GF-D8 (cell line): Measurements from ENCODE around the gene MICB.
"Not testable (repeated sequence)": the region's sequence is repeated elsewhere in the genome, so short reads cannot be mapped to it uniquely, and the experiment has no call there.

Experiments
- DNase-seq: peaks from one replicate; lab custom pipeline; 2025; lab: John Stamatoyannopoulos, UW

Gene MICB

GRCh38 chr6:31497531-31498476, at the start of gene MICB:
MICB (plus strand) TSS chr6:31498145; CDS start chr6:31498194, 49 bp downstream.
- DNase-seq, result no peak

- DNase-seq, result no peak
Observed at GRCh38 chr6:31450751-31451150, 47.2 kb upstream of the MICB start.

GRCh38 chr6:31452859-31453258, 45.1 kb upstream of the MICB start:
- no peak for DNase-seq

GRCh38 chr6:31453259-31453658, 44.7 kb upstream of the MICB start:
- no peak for DNase-seq

GRCh38 chr6:31459864-31460263, 38.1 kb upstream of the MICB start:
- not testable (repeated sequence) for DNase-seq

- DNase-seq, result no peak
Observed at GRCh38 chr6:31460361-31461025, 37.5 kb upstream of the MICB start.

- no peak for DNase-seq
Observed at GRCh38 chr6:31462026-31462963, 35.6 kb upstream of the MICB start.

- no peak for DNase-seq
Observed at GRCh38 chr6:31462964-31463870, 34.7 kb upstream of the MICB start.

- DNase-seq, result no peak
Observed at GRCh38 chr6:31464252-31465184, 33.4 kb upstream of the MICB start.

GRCh38 chr6:31465185-31465536, 32.8 kb upstream of the MICB start:
- no peak for DNase-seq

GRCh38 chr6:31465718-31466117, 32.2 kb upstream of the MICB start:
- DNase-seq, result no peak

GRCh38 chr6:31466466-31466865, 31.5 kb upstream of the MICB start:
- DNase-seq, result no peak

- DNase-seq, result no peak
Observed at GRCh38 chr6:31467151-31467550, 30.8 kb upstream of the MICB start.

GRCh38 chr6:31468311-31468710, 29.6 kb upstream of the MICB start:
- no peak for DNase-seq

- no peak for DNase-seq
Observed at GRCh38 chr6:31470801-31471200, 27.1 kb upstream of the MICB start.

- DNase-seq, result no peak
Observed at GRCh38 chr6:31471711-31472110, 26.2 kb upstream of the MICB start.

GRCh38 chr6:31472259-31472658, 25.7 kb upstream of the MICB start:
- DNase-seq, result no peak

GRCh38 chr6:31473244-31473643, 24.7 kb upstream of the MICB start:
- DNase-seq, result no peak

- no peak for DNase-seq
Observed at GRCh38 chr6:31473780-31474761, 23.9 kb upstream of the MICB start.
